GM12878 (cell line): ENCODE data around the gene PRDX3. TPM values are rescaled to one million over a fixed set of nuclear protein-coding genes. Genes with fewer than 3 reads are reported as not detected.

Source experiments
- ATF7 ChIP-seq: fragments of 450-650 bp; IDR thresholded peaks from 2 replicates; pipeline ENCODE4 v1.6.1; 2016; ENCODE audit warnings: low read depth, mild to moderate bottlenecking
- LARP7 ChIP-seq: fragments of 450-650 bp; IDR thresholded peaks from 2 replicates; pipeline ENCODE4 v1.6.1; 2017; ENCODE audit warnings: mild to moderate bottlenecking
- NFYB ChIP-seq: IDR thresholded peaks from 2 replicates; pipeline ENCODE4 v1.6.1; 2011; ENCODE audit warnings: low read depth, mild to moderate bottlenecking, low read length, improper control_type of control experiment, moderate library complexity; ENCODE audit not compliant: insufficient read depth
- NR2C2 ChIP-seq: IDR thresholded peaks from 2 replicates; pipeline ENCODE4 v1.6.1; 2011; ENCODE audit warnings: borderline replicate concordance, low read depth; ENCODE audit not compliant: control insufficient read depth, insufficient read length
- PAX8 ChIP-seq: fragments of 450-650 bp; IDR thresholded peaks from 2 replicates; pipeline ENCODE4 v1.6.1; 2017; ENCODE audit warnings: mild to moderate bottlenecking, moderate library complexity
- PML ChIP-seq: IDR thresholded peaks from 2 replicates; pipeline ENCODE4 v1.6.1; 2012; ENCODE audit warnings: low read length, inconsistent platforms
- POLR2AphosphoS5 ChIP-seq: IDR thresholded peaks from 2 replicates; pipeline ENCODE4 v1.6.1; 2011; ENCODE audit warnings: mild to moderate bottlenecking, low read length, inconsistent platforms
- SMARCA5 ChIP-seq: fragments of 450-650 bp; IDR thresholded peaks from 2 replicates; pipeline ENCODE4 v1.6.1; 2017; ENCODE audit warnings: mild to moderate bottlenecking
- WRNIP1 ChIP-seq: IDR thresholded peaks from 2 replicates; pipeline ENCODE4 v1.6.1; 2011; ENCODE audit warnings: low read depth, low read length, improper control_type of control experiment, borderline replicate concordance
- YY1 ChIP-seq: IDR thresholded peaks from 2 replicates; pipeline ENCODE4 v1.6.1; 2011; ENCODE audit warnings: low read depth, mild to moderate bottlenecking, low read length
- ZBTB33 ChIP-seq: fragments of 450-650 bp; IDR thresholded peaks from 2 replicates; pipeline ENCODE4 v1.6.1; 2017; ENCODE audit warnings: mild to moderate bottlenecking
- ZNF207 ChIP-seq: fragments of 450-650 bp; IDR thresholded peaks from 2 replicates; pipeline ENCODE4 v1.6.1; 2014; ENCODE audit warnings: antibody characterized with exemption, mild to moderate bottlenecking, borderline replicate concordance
- ZNF274 ChIP-seq: IDR thresholded peaks from one replicate; pipeline ENCODE4 v1.8.0; 2011; ENCODE audit not compliant: insufficient read length, insufficient read depth
- ZNF622 ChIP-seq: fragments of 450-650 bp; IDR thresholded peaks from 2 replicates; pipeline ENCODE4 v1.6.1; 2017; ENCODE audit warnings: mild to moderate bottlenecking, inconsistent platforms
- polyA plus RNA-seq, 11 experiments: library from polyadenylated mRNA; depleted of rRNA in 4 of 11; unstranded in 6 of 11; stranded (reverse) in 5 of 11; fragments of >200 nt; fragmentation: Nextera tagmentation in 4 of 11; fragmentation: Illumina TruSeq in 1 of 11; extraction: Ambion mirVana in 4 of 11; extraction: Trizol in 1 of 11; gene quantifications; 1 replicate in 1 of 11; 2 replicates in 10 of 11; pipeline versions ENCODE4 v1.2.1 to v1.2.3, GENCODE V29; 2011 to 2016; ENCODE audit warnings: inconsistent platforms in 2 of 11, missing spikeins in 2 of 11, low read depth in 1 of 11
- total RNA-seq, 4 experiments: library from RNA; depleted of rRNA in 3 of 4; stranded (reverse); fragments of >200 nt in 3 of 4; fragmentation: Illumina TruSeq in 1 of 4; extraction: Trizol in 1 of 4; gene quantifications; 2 replicates each; pipeline versions ENCODE4 v1.2.1 to v1.2.3, GENCODE V29; 2013 to 2021
- TF ChIP-seq, protein P1 (sequence below): fragments of 450-650 bp; IDR thresholded peaks from 2 replicates; pipeline ENCODE4 v1.6.1; 2016; ENCODE audit warnings: mild to moderate bottlenecking
- TF ChIP-seq, protein P2 (sequence below): fragments of 150-350 bp; IDR thresholded peaks from 2 replicates; pipeline ENCODE4 v1.6.1; 2016; ENCODE audit warnings: low read depth, low read length
- TF ChIP-seq, protein P3 (sequence below): IDR thresholded peaks from 2 replicates; pipeline ENCODE4 v1.6.1; 2012; ENCODE audit warnings: low read depth, low read length, improper control_type of control experiment
- TF ChIP-seq, protein P4 (sequence below): fragments of 450-650 bp; IDR thresholded peaks from 2 replicates; pipeline ENCODE4 v1.6.1; 2017; ENCODE audit warnings: mild to moderate bottlenecking, moderate library complexity

PRDX3 gene
- total and polyA plus RNA-seq, 10 of the 15 experiments (the other 5 are each of a cell fraction or from before 2014, with no cell fraction given): 195 to 1,431 (median 398) TPM

DNA sequence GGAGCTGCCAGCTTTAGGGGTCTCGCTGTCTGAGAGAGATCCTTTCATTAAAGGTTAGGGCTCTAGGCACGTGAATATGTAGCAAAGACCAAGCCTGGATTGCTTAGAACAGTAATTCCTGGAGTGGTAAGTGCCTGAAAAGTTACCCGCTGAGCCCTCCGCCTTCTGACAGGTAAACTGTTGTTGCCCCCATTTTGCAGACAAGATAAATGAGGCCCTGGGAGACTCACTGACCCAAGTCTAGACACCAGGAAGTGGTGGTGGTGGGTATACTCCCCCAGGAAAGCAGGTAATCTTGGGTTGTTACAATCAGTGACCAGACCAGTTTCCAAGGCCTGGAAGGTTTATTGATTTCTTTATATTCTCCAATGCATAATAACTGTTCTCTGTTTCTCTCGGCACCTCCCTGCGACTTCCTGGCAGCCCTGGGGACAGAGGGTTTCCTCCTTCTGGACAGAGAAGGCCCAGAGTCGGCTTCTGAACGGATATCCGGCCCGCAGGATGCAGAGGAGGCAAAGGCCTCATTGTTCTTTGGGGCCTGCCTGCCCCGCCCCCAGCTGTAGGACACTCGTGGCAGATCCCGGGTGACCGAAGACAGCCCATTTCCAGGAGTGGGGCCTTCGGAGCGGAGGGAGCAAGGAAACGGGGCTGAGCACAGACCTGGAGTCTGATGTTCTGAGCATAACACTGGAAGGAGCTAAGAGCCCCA is 27.4 kb upstream of the PRDX3 start (continued):
- TF ChIP-seq ATF7 (no peak), LARP7 (no peak), SMARCA5 (peak; percentile 73; the same call in 1 of the 2 replicates), ZNF207 (no peak), PAX8 (no peak), PML (no peak; the same call in 1 of the 2 replicates), ZNF622 (no peak), NR2C2 (no peak), WRNIP1 (no peak), YY1 (0 out of 2 replicates have a peak, but pooled peaks have one; percentile 9), ZBTB33 (no peak), ZNF274 (no peak), NFYB (no peak), POLR2AphosphoS5 (peak; percentile 37; the same call in 1 of the 2 replicates)
- TF ChIP-seq, protein P1, sequence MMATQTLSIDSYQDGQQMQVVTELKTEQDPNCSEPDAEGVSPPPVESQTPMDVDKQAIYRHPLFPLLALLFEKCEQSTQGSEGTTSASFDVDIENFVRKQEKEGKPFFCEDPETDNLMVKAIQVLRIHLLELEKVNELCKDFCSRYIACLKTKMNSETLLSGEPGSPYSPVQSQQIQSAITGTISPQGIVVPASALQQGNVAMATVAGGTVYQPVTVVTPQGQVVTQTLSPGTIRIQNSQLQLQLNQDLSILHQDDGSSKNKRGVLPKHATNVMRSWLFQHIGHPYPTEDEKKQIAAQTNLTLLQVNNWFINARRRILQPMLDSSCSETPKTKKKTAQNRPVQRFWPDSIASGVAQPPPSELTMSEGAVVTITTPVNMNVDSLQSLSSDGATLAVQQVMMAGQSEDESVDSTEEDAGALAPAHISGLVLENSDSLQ: no peak
- TF ChIP-seq, protein P2, sequence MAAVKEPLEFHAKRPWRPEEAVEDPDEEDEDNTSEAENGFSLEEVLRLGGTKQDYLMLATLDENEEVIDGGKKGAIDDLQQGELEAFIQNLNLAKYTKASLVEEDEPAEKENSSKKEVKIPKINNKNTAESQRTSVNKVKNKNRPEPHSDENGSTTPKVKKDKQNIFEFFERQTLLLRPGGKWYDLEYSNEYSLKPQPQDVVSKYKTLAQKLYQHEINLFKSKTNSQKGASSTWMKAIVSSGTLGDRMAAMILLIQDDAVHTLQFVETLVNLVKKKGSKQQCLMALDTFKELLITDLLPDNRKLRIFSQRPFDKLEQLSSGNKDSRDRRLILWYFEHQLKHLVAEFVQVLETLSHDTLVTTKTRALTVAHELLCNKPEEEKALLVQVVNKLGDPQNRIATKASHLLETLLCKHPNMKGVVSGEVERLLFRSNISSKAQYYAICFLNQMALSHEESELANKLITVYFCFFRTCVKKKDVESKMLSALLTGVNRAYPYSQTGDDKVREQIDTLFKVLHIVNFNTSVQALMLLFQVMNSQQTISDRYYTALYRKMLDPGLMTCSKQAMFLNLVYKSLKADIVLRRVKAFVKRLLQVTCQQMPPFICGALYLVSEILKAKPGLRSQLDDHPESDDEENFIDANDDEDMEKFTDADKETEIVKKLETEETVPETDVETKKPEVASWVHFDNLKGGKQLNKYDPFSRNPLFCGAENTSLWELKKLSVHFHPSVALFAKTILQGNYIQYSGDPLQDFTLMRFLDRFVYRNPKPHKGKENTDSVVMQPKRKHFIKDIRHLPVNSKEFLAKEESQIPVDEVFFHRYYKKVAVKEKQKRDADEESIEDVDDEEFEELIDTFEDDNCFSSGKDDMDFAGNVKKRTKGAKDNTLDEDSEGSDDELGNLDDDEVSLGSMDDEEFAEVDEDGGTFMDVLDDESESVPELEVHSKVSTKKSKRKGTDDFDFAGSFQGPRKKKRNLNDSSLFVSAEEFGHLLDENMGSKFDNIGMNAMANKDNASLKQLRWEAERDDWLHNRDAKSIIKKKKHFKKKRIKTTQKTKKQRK: no peak
- TF ChIP-seq, protein P3, sequence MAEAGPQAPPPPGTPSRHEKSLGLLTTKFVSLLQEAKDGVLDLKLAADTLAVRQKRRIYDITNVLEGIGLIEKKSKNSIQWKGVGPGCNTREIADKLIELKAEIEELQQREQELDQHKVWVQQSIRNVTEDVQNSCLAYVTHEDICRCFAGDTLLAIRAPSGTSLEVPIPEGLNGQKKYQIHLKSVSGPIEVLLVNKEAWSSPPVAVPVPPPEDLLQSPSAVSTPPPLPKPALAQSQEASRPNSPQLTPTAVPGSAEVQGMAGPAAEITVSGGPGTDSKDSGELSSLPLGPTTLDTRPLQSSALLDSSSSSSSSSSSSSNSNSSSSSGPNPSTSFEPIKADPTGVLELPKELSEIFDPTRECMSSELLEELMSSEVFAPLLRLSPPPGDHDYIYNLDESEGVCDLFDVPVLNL: no peak
- TF ChIP-seq, protein P4, sequence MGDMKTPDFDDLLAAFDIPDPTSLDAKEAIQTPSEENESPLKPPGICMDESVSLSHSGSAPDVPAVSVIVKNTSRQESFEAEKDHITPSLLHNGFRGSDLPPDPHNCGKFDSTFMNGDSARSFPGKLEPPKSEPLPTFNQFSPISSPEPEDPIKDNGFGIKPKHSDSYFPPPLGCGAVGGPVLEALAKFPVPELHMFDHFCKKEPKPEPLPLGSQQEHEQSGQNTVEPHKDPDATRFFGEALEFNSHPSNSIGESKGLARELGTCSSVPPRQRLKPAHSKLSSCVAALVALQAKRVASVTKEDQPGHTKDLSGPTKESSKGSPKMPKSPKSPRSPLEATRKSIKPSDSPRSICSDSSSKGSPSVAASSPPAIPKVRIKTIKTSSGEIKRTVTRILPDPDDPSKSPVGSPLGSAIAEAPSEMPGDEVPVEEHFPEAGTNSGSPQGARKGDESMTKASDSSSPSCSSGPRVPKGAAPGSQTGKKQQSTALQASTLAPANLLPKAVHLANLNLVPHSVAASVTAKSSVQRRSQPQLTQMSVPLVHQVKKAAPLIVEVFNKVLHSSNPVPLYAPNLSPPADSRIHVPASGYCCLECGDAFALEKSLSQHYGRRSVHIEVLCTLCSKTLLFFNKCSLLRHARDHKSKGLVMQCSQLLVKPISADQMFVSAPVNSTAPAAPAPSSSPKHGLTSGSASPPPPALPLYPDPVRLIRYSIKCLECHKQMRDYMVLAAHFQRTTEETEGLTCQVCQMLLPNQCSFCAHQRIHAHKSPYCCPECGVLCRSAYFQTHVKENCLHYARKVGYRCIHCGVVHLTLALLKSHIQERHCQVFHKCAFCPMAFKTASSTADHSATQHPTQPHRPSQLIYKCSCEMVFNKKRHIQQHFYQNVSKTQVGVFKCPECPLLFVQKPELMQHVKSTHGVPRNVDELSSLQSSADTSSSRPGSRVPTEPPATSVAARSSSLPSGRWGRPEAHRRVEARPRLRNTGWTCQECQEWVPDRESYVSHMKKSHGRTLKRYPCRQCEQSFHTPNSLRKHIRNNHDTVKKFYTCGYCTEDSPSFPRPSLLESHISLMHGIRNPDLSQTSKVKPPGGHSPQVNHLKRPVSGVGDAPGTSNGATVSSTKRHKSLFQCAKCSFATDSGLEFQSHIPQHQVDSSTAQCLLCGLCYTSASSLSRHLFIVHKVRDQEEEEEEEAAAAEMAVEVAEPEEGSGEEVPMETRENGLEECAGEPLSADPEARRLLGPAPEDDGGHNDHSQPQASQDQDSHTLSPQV: no peak
